ENCODE results near the gene COL13A1.

GRCh38 chr10:69819716-69820506 lies 18.2 kb downstream of the COL13A1 start:
- no peak for TF ChIP-seq CTCF (IDR thresholded peaks at IDR 0.05)
- no peak for TF ChIP-seq POLR2A (IDR thresholded peaks at IDR 0.05)
